ENCODE results near the gene IFT25. TPM values are rescaled to one million over a fixed set of nuclear protein-coding genes. Genes with fewer than 3 reads are reported as not detected.

IFT25 gene
- total and polyA plus RNA-seq, 2 donors from 2014 or later, result 29.9 to 36.7 TPM

DNA sequence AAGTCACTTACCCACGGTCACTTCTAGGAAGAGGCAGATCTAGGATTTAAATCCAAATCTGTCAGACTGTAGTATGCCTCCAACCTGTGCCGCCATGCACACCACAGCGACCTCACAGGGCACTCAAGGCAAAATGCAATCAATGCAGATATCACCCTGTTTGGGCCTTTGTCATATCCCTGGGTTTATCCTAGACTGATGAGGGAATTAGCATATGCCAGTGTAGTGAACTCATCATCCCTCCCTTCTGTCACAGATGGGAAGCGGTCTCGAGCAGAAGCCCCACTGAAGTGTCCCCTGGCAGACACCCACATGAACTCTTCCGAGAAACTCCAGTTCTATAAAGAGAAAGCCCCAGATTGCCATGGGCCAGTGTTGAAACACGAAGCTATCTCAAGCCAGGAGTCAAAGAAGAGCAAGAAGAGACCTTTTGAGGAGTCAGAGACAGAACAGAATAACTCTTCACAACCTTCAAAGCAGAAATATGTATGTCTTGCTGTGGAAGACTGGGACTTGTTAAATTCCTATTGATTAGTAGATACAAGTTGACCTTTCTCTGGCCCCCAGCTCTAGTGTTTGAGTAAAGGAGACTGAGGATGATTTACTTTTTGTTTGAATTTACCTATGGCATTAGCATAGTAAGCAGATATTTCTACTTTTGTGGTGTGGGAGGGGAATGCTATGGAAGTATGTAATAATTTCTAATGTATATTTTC lies 22.1 kb upstream of the IFT25 start:
- DNase-seq (no peak), FAIRE-seq (no peak)
- Histone ChIP-seq H3K27me3 (ENCODE audit: control insufficient read depth, insufficient read depth, low read length) (no peaks in the 10 kb centered on the region), H3K4me1 (ENCODE audit: control insufficient read depth in 2 of 3, insufficient read depth in 2 of 3, low read depth in 1 of 3, low read length in 3 of 3) (no peaks in the 10 kb centered on the region), H3K9me3 (ENCODE audit: control insufficient read depth in 2 of 3, insufficient read depth in 1 of 3, low read length in 3 of 3) (no peaks in the 10 kb centered on the region), H3K4me3 (ENCODE audit: low read length in 3 of 3) (no peak overlapping the region), H3K27ac (ENCODE audit: low read depth in 2 of 2, low read length in 2 of 2) (no peak overlapping the region), H3K9ac (ENCODE audit: low read length in 3 of 3) (no peak overlapping the region), H3K36me3 (ENCODE audit: control insufficient read depth in 2 of 3, insufficient read depth in 3 of 3, low read length in 3 of 3) (peaks cover 2 to 26% (median 22%) of the 10 kb centered on the region in 3 donors)
- intact Hi-C loops (cut with DNase I), result no loop called here
- TF ChIP-seq, protein P1, sequence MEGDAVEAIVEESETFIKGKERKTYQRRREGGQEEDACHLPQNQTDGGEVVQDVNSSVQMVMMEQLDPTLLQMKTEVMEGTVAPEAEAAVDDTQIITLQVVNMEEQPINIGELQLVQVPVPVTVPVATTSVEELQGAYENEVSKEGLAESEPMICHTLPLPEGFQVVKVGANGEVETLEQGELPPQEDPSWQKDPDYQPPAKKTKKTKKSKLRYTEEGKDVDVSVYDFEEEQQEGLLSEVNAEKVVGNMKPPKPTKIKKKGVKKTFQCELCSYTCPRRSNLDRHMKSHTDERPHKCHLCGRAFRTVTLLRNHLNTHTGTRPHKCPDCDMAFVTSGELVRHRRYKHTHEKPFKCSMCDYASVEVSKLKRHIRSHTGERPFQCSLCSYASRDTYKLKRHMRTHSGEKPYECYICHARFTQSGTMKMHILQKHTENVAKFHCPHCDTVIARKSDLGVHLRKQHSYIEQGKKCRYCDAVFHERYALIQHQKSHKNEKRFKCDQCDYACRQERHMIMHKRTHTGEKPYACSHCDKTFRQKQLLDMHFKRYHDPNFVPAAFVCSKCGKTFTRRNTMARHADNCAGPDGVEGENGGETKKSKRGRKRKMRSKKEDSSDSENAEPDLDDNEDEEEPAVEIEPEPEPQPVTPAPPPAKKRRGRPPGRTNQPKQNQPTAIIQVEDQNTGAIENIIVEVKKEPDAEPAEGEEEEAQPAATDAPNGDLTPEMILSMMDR (IDR thresholded peaks at IDR 0.05; ENCODE audit: borderline replicate concordance, extremely low read depth, insufficient read depth), result no peak

DNA sequence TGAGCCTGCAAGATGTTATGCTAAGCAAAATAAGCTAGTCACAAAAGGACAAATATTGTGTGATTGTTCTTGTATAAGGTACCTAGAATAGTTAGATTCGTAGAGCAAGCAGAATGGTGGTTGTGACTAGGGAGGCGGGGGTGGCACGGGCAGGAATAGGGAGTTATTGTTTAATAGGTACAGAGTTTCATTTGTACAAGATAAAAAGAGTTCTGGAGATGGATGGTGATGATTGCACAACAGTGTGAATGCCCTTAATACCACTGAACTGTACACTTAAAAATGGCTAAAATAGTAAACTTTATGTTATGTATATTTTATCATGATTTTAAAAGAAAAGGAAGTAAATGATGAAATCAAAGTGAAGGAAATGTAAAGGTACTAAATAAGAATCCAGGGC lies 21.3 kb upstream of the IFT25 start:
- DNase-seq, result no peak
- intact Hi-C loops (cut with DNase I), result no loop called here

DNA sequence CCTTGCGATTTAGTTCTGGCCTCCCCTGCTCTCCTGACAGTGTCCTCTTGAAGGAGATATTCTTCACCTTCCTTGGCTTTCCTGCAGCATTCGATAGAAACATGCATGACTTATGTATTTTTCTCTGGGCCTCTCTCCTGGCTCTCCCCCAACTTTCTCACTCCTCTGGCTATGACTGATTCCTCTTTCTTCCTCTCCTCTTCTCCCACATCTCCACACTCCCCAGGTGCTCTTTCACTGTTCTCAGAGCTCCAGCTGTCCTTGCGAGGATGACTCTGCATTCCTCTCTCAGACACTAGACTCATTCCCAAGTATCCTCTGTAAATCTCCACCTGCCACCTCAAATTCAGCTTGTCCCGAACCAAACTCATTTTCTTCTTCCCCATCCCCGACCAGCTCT lies 18.6 kb upstream of the IFT25 start:
- no peak for DNase-seq
- Histone ChIP-seq H3K4me1 (ENCODE audit: control insufficient read depth in 2 of 3, insufficient read depth in 2 of 3, low read depth in 1 of 3, low read length in 3 of 3) (no peaks in the 10 kb centered on the region), H3K4me3 (ENCODE audit: low read length in 3 of 3) (no peak overlapping the region), H3K36me3 (ENCODE audit: control insufficient read depth in 2 of 3, insufficient read depth in 3 of 3, low read length in 3 of 3) (peaks cover 4 to 36% (median 33%) of the 10 kb centered on the region in 3 donors), H3K9me3 (ENCODE audit: control insufficient read depth in 2 of 3, insufficient read depth in 1 of 3, low read length in 3 of 3) (no peaks in the 10 kb centered on the region), H3K27ac (ENCODE audit: low read depth in 2 of 2, low read length in 2 of 2) (no peak overlapping the region), H3K27me3 (ENCODE audit: control insufficient read depth, insufficient read depth, low read length) (no peaks in the 10 kb centered on the region), H3K9ac (ENCODE audit: low read length in 3 of 3) (no peak overlapping the region)
- no peak for FAIRE-seq
- intact Hi-C loops (cut with DNase I), result no loop called here
- TF ChIP-seq, protein P1 (IDR thresholded peaks at IDR 0.05; ENCODE audit: borderline replicate concordance, extremely low read depth, insufficient read depth), result no peak

More for the DNA sequence above, 21.3 kb upstream of the IFT25 start:
- Histone ChIP-seq H3K27ac (ENCODE audit: low read depth in 2 of 2, low read length in 2 of 2) (no peak overlapping the region), H3K4me1 (ENCODE audit: control insufficient read depth in 2 of 3, insufficient read depth in 2 of 3, low read depth in 1 of 3, low read length in 3 of 3) (no peaks in the 10 kb centered on the region), H3K9me3 (ENCODE audit: control insufficient read depth in 2 of 3, insufficient read depth in 1 of 3, low read length in 3 of 3) (no peaks in the 10 kb centered on the region), H3K27me3 (ENCODE audit: control insufficient read depth, insufficient read depth, low read length) (no peaks in the 10 kb centered on the region), H3K9ac (ENCODE audit: low read length in 3 of 3) (no peak overlapping the region), H3K36me3 (ENCODE audit: control insufficient read depth in 2 of 3, insufficient read depth in 3 of 3, low read length in 3 of 3) (peaks cover 4 to 33% (median 27%) of the 10 kb centered on the region in 3 donors), H3K4me3 (ENCODE audit: low read length in 3 of 3) (no peak overlapping the region)
- FAIRE-seq, result no peak
- TF ChIP-seq, protein P1 (IDR thresholded peaks at IDR 0.05; ENCODE audit: borderline replicate concordance, extremely low read depth, insufficient read depth), result no peak

Data from kidney (tissue), 14 donors.